ENCODE results near the gene COQ8B. TPM values are rescaled to one million over a fixed set of nuclear protein-coding genes. Genes with fewer than 3 reads are reported as not detected.

The COQ8B gene
- total RNA-seq, 1 donor from 2014 or later = 49.9 TPM

- Mint-ChIP-seq H3K27ac (ENCODE audit: unreplicated experiment) (no peak overlapping the region), H3K9me3 (ENCODE audit: unreplicated experiment) (peaks cover 4% of the 10 kb centered on the region), H3K4me1 (ENCODE audit: low read depth, unreplicated experiment) (no peaks in the 10 kb centered on the region), H3K27me3 (ENCODE audit: unreplicated experiment) (peaks cover 2% of the 10 kb centered on the region), H3K36me3 (ENCODE audit: unreplicated experiment) (peaks cover 7% of the 10 kb centered on the region), H3K4me3 (ENCODE audit: unreplicated experiment) (no peak overlapping the region)
- DNase-seq = no peak
- no peak for TF ChIP-seq CTCF (IDR thresholded peaks at IDR 0.05; ENCODE audit: partially characterized antibody, unreplicated experiment)
These were observed 69.9 kb downstream of the COQ8B start for GRCh38 chr19:40646743-40647254.

- Mint-ChIP-seq H3K4me3 (ENCODE audit: unreplicated experiment) (no peak overlapping the region), H3K27ac (ENCODE audit: unreplicated experiment) (no peak overlapping the region), H3K9me3 (ENCODE audit: unreplicated experiment) (peaks cover 4% of the 10 kb centered on the region), H3K36me3 (ENCODE audit: unreplicated experiment) (no peaks in the 10 kb centered on the region), H3K4me1 (ENCODE audit: low read depth, unreplicated experiment) (no peaks in the 10 kb centered on the region), H3K27me3 (ENCODE audit: unreplicated experiment) (no peaks in the 10 kb centered on the region)
- TF ChIP-seq CTCF (IDR thresholded peaks at IDR 0.05; ENCODE audit: partially characterized antibody, unreplicated experiment) = no peak
- DNase-seq = no peak
These were observed 73.9 kb downstream of the COQ8B start for GRCh38 chr19:40642757-40643305.

GRCh38 chr19:40642051-40642706 is 74.5 kb downstream of the COQ8B start:
- H3K36me3 Mint-ChIP-seq (ENCODE audit: unreplicated experiment) = no peaks in the 10 kb centered on the region
- H3K9me3 Mint-ChIP-seq (ENCODE audit: unreplicated experiment) = peaks cover 4% of the 10 kb centered on the region
- H3K4me3 Mint-ChIP-seq (ENCODE audit: unreplicated experiment) = no peak overlapping the region
- no peaks in the 10 kb centered on the region for H3K27me3 Mint-ChIP-seq (ENCODE audit: unreplicated experiment)
- no peak for DNase-seq
- no peak for TF ChIP-seq CTCF (IDR thresholded peaks at IDR 0.05; ENCODE audit: partially characterized antibody, unreplicated experiment)
- H3K4me1 Mint-ChIP-seq (ENCODE audit: low read depth, unreplicated experiment) = no peaks in the 10 kb centered on the region
- H3K27ac Mint-ChIP-seq (ENCODE audit: unreplicated experiment) = no peak overlapping the region

Other genes with a start within 250 kb of the COQ8B start
- 161 TPM for gene SPTBN4, start 249.9 kb downstream of the COQ8B start, total RNA-seq (ENCODE audit: unreplicated experiment)
- 170 TPM for gene SHKBP1, start 140.0 kb downstream of the COQ8B start, total RNA-seq (ENCODE audit: unreplicated experiment)
- gene LTBP4, start 115.5 kb downstream of the COQ8B start, total RNA-seq (ENCODE audit: unreplicated experiment) = 169 TPM
- 250 TPM for gene NUMBL, start 26.2 kb downstream of the COQ8B start, total RNA-seq (ENCODE audit: unreplicated experiment)
- 13.8 TPM for gene ITPKC, start 226 bp upstream of the COQ8B start, total RNA-seq (ENCODE audit: unreplicated experiment)
- gene ACTMAP, start 33.6 kb upstream of the COQ8B start, total RNA-seq (ENCODE audit: unreplicated experiment) = 20.7 TPM
- gene SNRPA, start 34.3 kb upstream of the COQ8B start, total RNA-seq (ENCODE audit: unreplicated experiment) = 70.3 TPM
- not detected for gene MIA, start 58.6 kb upstream of the COQ8B start, total RNA-seq (ENCODE audit: unreplicated experiment)
- 43.2 TPM for gene RAB4B, start 61.4 kb upstream of the COQ8B start, total RNA-seq (ENCODE audit: unreplicated experiment)
- 142 TPM for gene EGLN2, start 82.3 kb upstream of the COQ8B start, total RNA-seq (ENCODE audit: unreplicated experiment)
- gene CYP2A6, start 133.6 kb upstream of the COQ8B start, total RNA-seq (ENCODE audit: unreplicated experiment) = not detected
- gene CYP2A7, start 165.3 kb upstream of the COQ8B start, total RNA-seq (ENCODE audit: unreplicated experiment) = not detected